Measurements from ENCODE around the gene ARHGAP18.

- TF ChIP-seq CTCF (IDR thresholded peaks at IDR 0.05) (no peak), EZH2 (IDR thresholded peaks at IDR 0.05) (no peak), EZH2phosphoT487 (IDR thresholded peaks at IDR 0.05) (no peak)
Measured at GRCh38 chr6:129696843-129697242, 13.1 kb downstream of the ARHGAP18 start.

Data from neural progenitor cell (in vitro differentiated cells).